ENCODE results near the gene DENND2D. TPM values are rescaled to one million over a fixed set of nuclear protein-coding genes. Genes with fewer than 3 reads are reported as not detected.
A peak's percentile ranks its signal among the peaks of the same experiment; 100 is the strongest.

The DENND2D gene
- total and polyA plus RNA-seq, 9 of the 15 experiments (the other 6 are each of a cell fraction or from before 2014, with no cell fraction given): 0.08 to 0.44 (median 0.13) TPM; not detected in 6

- TF ChIP-seq ELK1 (CRISPR knock-in tag; IDR thresholded peaks at IDR 0.05): no peak
- TF ChIP-seq ZNF707 (CRISPR knock-in tag; conservative IDR thresholded peaks at IDR 0.05): no peak
- TF ChIP-seq TCF7 (IDR thresholded peaks at IDR 0.05; ENCODE audit: borderline replicate concordance): peak; percentile 58; the same call in 1 of the 2 replicates
- 0 out of 4 replicates have a peak, but pooled peaks of 1 of the 2 experiments have one; percentile 53 for TF ChIP-seq NONO (IDR thresholded peaks at IDR 0.05; ENCODE audit: low read depth in 2 of 2, low read length in 1 of 2)
- TF ChIP-seq, protein P1, sequence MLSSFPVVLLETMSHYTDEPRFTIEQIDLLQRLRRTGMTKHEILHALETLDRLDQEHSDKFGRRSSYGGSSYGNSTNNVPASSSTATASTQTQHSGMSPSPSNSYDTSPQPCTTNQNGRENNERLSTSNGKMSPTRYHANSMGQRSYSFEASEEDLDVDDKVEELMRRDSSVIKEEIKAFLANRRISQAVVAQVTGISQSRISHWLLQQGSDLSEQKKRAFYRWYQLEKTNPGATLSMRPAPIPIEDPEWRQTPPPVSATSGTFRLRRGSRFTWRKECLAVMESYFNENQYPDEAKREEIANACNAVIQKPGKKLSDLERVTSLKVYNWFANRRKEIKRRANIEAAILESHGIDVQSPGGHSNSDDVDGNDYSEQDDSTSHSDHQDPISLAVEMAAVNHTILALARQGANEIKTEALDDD (IDR thresholded peaks at IDR 0.05): no peak
- peak; percentile 45; the same call in 1 of the 2 replicates for TF ChIP-seq ATF7 (IDR thresholded peaks at IDR 0.05)
- TF ChIP-seq HDAC3 (IDR thresholded peaks at IDR 0.05; ENCODE audit: borderline replicate concordance, partially characterized antibody): no peak
- TF ChIP-seq ARID2 (IDR thresholded peaks at IDR 0.05): peak; percentile 50; the same call in 1 of the 2 replicates
- peak; percentile 59; the same call in 1 of the 2 replicates for TF ChIP-seq RB1 (IDR thresholded peaks at IDR 0.05; ENCODE audit: low read depth)
- no peak for TF ChIP-seq CBFA2T3 (IDR thresholded peaks at IDR 0.05)
- TF ChIP-seq ZC3H11A (IDR thresholded peaks at IDR 0.05; ENCODE audit: low read depth, low read length): no peak
- TF ChIP-seq, protein P2, sequence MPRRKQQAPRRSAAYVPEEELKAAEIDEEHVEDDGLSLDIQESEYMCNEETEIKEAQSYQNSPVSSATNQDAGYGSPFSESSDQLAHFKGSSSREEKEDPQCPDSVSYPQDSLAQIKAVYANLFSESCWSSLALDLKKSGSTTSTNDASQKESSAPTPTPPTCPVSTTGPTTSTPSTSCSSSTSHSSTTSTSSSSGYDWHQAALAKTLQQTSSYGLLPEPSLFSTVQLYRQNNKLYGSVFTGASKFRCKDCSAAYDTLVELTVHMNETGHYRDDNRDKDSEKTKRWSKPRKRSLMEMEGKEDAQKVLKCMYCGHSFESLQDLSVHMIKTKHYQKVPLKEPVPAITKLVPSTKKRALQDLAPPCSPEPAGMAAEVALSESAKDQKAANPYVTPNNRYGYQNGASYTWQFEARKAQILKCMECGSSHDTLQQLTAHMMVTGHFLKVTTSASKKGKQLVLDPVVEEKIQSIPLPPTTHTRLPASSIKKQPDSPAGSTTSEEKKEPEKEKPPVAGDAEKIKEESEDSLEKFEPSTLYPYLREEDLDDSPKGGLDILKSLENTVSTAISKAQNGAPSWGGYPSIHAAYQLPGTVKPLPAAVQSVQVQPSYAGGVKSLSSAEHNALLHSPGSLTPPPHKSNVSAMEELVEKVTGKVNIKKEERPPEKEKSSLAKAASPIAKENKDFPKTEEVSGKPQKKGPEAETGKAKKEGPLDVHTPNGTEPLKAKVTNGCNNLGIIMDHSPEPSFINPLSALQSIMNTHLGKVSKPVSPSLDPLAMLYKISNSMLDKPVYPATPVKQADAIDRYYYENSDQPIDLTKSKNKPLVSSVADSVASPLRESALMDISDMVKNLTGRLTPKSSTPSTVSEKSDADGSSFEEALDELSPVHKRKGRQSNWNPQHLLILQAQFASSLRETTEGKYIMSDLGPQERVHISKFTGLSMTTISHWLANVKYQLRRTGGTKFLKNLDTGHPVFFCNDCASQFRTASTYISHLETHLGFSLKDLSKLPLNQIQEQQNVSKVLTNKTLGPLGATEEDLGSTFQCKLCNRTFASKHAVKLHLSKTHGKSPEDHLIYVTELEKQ (CRISPR knock-in tag; IDR thresholded peaks at IDR 0.05): no peak
- TF ChIP-seq, protein P3, sequence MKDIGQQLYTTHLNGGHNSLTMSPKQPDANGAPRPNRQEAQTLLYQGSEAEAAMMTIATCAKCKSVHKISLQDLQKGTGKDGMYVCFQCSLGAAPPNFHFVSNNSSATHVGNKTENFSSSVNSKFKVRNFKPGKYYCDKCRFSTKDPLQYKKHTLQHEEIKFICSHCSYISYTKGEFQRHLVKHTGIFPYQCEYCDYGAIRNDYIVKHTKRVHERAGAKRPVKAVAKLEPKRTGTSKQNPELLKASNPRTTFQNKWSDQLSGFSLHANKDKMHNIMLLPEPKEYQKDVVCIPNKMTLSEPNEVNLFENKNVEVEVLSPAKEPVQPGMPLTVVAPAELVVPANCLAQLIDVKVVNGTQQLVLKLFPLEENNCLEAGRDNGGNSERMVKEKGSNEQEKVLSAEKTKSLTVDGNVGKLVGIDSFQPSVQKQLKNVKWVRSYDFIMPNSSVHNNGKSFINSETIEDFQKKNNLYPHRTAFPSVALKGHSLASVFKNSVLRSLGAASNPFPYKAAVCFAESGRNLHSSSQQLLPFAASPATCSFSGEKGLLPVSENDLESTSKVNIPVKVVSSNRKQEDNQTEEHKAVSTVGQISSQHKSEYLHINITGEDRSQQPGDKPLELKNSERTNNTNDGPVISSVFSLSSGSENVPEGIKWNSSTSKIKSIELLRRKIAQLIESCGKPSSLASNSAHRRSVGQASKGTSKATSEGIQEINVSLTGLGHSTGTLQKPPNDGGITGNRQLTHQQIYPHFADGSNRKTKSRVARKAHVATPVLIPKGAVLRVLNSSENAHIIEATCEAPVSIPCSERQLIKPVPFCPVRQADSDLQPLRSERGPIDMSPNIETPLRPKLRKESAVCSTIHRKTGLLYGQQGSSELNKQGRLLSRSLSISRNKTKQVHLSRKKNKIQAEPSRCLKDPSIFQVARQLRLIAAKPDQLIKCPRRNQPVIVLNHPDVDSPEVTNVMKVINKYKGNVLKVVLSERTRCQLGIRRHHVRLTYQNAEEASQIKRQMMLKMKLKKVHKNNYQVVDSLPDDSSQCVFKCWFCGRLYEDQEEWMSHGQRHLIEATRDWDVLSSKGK (CRISPR knock-in tag; IDR thresholded peaks at IDR 0.05): no peak
These were observed 22.1 kb upstream of the DENND2D start (continued) for GRCh38 chr1:111222308-111223125.

Measured in K562 (cell line).